Measurements from ENCODE around the gene COL26A1.
A peak's percentile ranks its signal among the peaks of the same experiment; 100 is the strongest.

Gene COL26A1

DNA sequence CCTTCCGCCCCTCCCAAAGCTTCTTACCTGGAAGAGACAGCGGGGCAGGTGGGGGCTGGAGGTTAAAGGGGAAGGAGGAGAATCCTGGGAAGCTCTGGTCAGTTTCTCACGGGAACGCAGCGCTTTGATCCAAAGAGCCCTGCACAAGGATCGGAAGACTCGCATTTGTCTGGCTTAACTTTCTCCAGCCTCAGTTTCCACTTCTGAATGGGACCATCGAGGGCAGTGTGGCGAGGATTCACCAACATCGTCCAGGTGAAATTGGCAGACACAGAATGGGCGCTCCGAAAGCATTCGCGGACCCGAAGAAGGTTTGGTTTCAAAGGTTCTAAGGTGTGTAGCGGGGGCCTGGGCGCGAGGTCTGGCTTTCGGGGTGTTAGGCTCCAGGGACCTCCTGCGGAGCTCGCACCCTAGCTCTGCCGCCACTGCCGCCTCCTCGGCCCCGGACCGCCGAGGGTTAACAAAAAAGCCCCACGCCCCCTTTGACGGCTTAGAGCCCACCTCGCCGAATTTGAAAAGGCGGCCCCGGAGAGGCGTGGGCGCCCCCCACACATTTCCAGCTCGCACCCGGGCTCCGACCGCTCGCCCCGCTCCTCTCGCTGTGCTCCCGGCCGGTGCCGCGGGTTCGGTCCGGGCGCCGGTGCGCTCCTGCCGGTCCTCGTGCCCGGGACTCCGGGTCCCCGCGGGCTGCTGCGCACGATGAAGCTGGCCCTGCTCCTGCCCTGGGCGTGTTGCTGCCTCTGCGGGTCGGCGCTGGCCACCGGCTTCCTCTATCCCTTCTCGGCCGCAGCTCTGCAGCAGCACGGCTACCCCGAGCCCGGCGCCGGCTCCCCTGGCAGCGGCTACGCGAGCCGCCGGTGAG lies at the start of gene COL26A1:
Gene COL26A1 (plus strand): TSS at position 542 of the 862 bp plus-strand sequence. CDS start 158 bp downstream, at position 700.
- H3K4me3 ChIP-seq (replicated peaks in 1 of 2; ENCODE audit: low read depth in 2 of 2, low read length in 2 of 2): peak within 1 kb of the TSS; percentile 25 to 30
- TF ChIP-seq, protein P1, sequence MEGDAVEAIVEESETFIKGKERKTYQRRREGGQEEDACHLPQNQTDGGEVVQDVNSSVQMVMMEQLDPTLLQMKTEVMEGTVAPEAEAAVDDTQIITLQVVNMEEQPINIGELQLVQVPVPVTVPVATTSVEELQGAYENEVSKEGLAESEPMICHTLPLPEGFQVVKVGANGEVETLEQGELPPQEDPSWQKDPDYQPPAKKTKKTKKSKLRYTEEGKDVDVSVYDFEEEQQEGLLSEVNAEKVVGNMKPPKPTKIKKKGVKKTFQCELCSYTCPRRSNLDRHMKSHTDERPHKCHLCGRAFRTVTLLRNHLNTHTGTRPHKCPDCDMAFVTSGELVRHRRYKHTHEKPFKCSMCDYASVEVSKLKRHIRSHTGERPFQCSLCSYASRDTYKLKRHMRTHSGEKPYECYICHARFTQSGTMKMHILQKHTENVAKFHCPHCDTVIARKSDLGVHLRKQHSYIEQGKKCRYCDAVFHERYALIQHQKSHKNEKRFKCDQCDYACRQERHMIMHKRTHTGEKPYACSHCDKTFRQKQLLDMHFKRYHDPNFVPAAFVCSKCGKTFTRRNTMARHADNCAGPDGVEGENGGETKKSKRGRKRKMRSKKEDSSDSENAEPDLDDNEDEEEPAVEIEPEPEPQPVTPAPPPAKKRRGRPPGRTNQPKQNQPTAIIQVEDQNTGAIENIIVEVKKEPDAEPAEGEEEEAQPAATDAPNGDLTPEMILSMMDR (IDR thresholded peaks at IDR 0.05; ENCODE audit: low read depth, low read length): no peak
- DNase-seq (ENCODE audit: low read depth in 2 of 2): peak in 1 of 2 donors; percentile 29

- H3K4me3 ChIP-seq (replicated peaks in 1 of 2; ENCODE audit: low read depth in 2 of 2, low read length in 2 of 2): no peak overlapping the region
- TF ChIP-seq, protein P1 (IDR thresholded peaks at IDR 0.05; ENCODE audit: low read depth, low read length): peak; percentile 71
- DNase-seq (ENCODE audit: low read depth in 2 of 2): peak; percentile 69 to 75
Observed at GRCh38 chr7:101315336-101315735, 47.3 kb upstream of the COL26A1 start.

DNA sequence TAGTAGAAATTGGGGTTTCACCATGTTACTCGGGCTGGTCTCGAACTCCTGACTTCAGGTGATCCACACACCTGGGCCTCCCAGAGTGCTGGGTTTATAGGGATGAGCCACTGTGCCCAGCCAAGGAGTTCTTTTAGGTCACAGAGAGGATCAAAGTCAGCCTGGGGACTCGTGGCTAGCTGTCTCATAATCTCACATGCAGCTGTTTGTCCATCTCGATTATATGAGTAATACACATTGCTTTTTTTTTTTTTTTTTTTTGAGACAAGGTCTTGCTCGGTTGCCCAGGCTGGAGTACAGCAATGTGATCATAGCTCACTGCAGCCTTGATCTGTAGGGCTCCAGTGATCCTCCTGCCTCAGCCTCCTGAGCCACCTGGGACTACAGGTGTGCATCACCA lies 43.3 kb upstream of the COL26A1 start:
- peak in 1 of 2 donors; percentile 27 for DNase-seq (ENCODE audit: low read depth in 2 of 2)
- TF ChIP-seq, protein P1 (IDR thresholded peaks at IDR 0.05; ENCODE audit: low read depth, low read length): no peak
- H3K4me3 ChIP-seq (replicated peaks in 1 of 2; ENCODE audit: low read depth in 2 of 2, low read length in 2 of 2): no peak overlapping the region

GRCh38 chr7:101321491-101322401 lies 40.9 kb upstream of the COL26A1 start, which contains the start of gene IFT22:
TSS of gene IFT22 (minus strand) at chr7:101321812. CDS start at chr7:101321709, 103 bp downstream.
- H3K4me3 ChIP-seq (replicated peaks in 1 of 2; ENCODE audit: low read depth in 2 of 2, low read length in 2 of 2): peak within 1 kb of the TSS; percentile 71 to 89
- peak; percentile 91 to 93 for DNase-seq (ENCODE audit: low read depth in 2 of 2)
- TF ChIP-seq, protein P1 (IDR thresholded peaks at IDR 0.05; ENCODE audit: low read depth, low read length): peak; percentile 29

- TF ChIP-seq, protein P1 (IDR thresholded peaks at IDR 0.05; ENCODE audit: low read depth, low read length): no peak
- H3K4me3 ChIP-seq (replicated peaks in 1 of 2; ENCODE audit: low read depth in 2 of 2, low read length in 2 of 2): no peak overlapping the region
- DNase-seq (ENCODE audit: low read depth in 2 of 2): no peak
Observed at GRCh38 chr7:101328159-101328558, 34.5 kb upstream of the COL26A1 start.

GRCh38 chr7:101330011-101330484 lies 32.6 kb upstream of the COL26A1 start:
- DNase-seq (ENCODE audit: low read depth in 2 of 2): no peak
- TF ChIP-seq, protein P1 (IDR thresholded peaks at IDR 0.05; ENCODE audit: low read depth, low read length): no peak
- no peak overlapping the region for H3K4me3 ChIP-seq (replicated peaks in 1 of 2; ENCODE audit: low read depth in 2 of 2, low read length in 2 of 2)
